ENCODE data around the gene GNG7.
A peak's percentile ranks its signal among the peaks of the same experiment; 100 is the strongest.
"Not testable (repeated sequence)": the region's sequence is repeated elsewhere in the genome, so short reads cannot be mapped to it uniquely, and the experiment has no call there.

GNG7 gene

DNA sequence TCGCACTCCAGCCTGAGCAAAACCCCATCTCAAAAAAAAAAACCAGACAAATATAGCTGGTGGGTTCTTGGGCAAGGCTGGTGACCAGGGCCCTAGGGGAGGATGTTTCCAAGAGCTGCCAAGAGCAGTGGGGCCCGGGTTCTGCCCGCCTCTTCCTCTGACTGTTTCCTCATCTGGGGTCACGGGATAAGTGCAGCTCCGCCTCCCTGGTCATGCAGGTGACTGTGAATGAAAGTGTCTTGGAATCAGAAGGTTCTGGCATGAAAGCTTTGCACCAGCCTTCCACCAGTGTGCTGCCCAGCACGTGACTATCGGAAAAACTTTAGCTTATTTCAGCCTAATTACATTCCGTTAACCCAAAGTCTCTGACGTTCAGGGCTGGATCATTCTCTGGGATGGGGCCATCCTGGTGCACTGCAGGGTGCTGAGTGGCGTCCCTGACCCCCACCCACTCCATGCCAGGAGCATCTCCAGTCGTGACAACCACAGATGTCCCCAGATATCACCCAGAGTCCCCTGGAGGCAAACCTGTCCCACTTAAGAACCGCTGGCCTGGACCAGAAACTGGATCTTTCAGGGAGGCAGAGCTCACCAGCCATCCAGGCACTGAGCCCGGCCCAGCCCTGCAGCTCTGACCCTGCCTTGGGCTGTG is 85.6 kb downstream of the GNG7 start:
- peak; percentile 49 for DNase-seq

DNA sequence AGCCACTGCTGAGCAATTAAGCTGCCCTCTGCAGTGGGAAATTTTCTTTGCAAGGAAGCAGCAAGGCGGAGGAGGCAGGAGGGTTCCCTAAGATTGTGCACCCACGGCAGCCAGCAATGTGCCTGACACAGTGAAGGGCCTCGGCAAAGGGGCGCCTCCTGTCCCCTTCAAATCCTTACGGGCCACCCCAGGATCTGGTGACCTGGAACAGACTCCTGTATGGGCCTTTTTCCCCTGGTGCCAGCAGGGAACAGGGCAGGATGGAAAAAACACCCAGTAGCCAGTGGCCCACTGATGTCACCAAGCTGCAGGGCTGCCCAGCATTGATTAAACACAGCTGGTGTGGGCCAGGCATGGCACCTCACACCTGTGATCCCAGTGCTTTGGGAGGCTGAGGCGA is 86.7 kb downstream of the GNG7 start:
- DNase-seq = no peak

DNA sequence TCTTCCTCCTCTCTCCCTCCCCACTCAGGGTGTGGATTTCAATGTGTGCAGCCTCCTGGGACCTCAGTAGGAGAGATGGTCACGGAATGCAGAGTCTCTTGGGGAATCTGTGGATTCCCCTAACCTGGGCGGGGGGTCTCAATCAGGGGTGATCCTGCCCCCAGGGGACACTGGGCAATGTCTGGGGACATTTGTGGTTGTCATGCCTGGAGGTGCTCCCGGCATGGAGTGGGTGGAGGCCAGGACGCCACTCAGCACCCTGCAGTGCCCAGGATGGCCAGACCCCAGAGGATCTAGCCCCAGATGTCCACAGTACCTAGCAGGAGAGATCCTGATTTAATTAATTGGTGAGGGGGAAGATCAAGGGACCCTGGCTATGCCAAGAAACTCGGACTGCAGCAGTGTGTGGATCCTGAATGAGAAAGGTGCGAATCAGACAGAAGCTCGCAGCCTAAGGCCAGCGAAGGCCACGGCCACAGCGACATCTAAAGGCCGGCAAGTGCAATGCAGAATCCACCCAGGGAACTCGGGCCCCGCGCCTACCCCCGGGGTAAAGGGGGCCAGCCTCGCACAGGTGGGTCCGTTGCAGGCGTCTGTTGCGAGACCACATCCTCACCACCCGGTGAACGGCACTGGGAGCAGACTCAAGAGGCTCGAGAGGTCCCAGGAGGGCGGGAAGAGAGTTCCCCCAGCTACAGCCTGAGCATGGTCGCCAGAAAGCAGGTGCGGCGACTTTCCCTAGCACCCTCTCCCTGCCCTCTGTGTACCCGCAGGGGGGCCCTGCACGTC is 88.8 kb downstream of the GNG7 start:
- peak; percentile 63 for DNase-seq

DNA sequence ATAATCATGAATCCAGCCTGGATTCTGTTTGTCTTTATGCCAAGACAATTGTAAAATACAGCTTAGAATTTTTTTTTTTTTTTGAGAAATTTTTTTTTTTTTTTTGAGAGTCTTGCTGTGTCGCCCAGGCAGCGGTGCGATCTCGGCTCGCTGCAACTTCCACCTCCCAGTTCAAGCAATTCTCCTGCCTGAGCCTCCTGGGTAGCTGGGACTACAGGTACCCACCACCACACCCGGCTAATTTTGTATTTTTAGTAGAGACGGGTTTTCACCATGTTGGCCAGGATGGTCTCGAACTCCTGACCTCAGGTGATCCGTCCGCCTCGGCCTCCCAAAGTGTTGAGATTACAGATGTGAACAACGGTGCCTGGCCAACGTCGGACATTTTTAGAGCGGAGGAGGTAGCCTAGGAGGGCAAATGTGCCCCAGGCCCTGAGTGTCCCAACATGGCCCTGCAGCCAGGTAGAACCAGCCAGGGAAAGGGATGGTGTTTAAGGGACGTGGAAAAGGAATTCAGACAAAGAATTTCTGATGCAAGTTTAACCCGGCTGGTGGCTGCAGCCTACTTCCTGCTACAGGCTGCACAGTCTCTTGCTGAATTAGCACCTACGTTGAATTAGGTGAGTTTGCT is 89.8 kb downstream of the GNG7 start:
- DNase-seq = no peak

DNA sequence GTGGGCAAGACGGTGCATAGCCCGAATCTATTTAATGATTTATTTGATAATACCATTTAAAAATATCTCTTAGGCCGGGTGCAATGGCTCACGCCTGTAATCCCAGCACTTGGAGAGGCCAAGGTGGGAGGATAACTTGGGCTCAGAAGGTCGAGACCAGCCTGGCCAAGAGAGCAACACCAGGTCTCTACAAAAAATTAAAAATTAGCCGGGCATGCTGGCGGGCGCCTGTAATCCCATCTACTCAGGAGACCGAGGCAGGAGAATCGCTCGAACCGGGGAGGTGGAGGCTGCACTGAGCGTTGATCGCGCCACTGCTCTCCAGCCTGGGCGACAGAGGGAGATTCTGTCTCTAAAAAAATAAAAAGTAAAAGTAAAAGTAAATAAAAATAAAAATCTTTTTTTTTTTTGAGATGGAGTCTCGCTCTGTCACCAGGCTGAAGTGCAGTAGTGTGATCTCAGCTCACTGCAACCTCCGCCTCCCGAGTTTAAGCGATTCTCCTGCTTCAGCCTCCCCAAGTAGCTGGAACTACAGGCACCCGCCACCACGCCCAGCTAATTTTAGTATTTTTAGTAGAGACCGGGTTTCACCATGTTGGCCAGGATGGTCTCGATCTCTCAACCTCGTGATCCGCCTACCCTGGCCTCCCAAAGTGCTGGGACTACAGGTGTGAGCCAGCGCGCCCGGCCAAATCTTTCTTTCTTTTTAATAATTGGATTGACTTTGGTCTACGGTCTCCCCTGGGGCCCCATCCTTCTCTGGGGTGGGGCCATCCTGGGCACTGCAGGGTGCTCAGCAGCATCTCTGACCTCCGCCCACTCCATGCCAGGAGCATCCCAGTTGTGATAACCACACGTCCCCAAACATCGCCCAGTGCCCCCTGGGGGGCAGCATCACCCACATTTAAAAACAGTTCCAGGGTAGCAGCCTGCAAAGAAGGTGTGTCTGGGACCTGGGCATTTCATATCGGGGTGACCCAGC is 90.7 kb downstream of the GNG7 start:
- no peak for DNase-seq

DNA sequence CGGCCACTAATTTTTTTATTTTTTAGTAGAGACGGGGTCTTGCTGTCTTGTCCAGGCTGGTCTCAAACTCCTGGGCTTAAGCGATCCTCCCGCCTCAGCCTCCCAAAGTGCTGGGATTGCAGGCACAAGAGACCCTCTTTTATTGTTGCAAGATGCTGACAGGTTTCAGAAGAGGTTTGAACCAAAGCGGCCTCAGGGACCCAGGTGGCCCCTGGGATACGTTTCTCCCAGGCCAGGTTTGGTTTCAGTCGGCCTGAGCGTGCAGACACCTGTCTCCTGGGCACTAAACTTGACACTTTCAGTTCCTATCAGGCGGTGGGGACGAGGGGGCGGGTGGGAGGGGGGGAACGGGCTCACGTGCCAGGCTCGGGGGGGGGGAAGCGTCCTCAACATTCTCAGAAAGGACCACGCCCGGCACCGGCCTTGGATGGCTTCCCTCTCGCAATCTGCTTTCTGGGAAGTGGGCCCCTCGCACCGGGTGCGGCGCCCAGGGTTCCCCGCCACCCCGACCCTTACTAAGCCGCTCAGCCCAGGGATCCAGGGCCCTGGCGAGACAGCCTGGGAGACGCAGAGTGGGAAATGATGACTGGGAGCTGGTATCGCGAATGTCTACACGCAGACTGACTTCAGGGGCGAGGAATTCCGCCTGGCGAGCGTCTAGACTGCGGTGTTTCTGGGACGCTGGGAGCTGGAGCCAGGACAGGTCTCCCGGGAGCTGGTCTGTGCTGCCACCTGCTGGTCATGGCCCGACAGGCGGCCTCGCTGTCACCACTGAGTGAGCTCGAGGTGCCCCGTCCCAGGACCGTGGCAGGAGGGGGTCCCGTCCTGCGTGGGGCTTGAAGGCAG is 91.6 kb downstream of the GNG7 start:
- peak; percentile 90 for DNase-seq

DNA sequence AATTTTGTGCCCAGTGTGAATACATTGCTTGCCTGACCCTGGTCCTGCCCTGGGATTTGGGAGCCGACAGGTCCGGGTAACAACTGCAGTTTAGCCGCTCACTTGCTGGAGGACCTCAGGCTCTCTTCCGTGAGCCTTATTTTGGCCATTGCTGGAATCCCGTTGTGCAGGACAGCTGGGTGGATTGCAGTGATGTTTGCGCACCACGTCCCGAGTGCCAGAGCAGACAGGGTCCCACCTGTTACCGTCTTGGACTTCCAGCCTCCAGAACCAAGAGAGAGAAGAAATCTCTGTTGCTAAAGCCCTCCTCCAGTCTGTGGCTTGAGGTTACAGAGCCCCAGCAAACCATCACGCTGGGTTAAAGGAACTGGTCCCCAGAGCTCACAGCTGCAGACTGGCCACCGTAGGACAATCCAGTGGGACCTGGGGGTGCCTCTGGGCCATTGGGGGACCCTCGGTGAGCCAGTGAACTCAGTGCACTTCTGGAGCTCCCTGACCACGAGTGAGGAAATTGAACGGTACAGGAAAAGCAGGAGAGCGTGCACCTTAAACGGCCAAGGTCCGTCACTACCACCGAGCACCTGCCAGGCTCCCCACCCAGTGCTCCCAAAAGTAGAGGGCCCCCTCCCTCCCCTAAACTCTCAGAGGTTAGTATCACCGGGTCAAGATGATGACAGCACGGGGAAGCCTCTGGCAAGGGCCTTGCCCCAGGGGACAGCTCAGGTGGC is 92.9 kb downstream of the GNG7 start:
- no peak for DNase-seq

DNA sequence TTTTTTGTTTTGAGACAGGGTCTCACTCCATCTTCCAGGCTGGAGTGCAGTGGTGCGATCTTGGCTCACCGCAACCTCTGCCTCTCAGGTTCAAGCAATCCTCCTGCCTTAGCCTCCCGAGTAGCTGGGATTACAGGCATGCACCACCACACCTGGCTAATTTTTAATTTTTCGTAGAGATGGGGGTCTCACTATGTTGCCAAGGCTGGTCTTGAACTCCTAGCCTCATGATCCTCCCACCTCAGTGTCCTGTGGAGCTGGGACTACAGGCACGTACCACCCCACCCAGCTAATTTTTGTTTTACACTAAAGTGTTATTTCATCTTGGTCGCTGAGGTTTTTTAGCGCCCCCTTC is 93.5 kb downstream of the GNG7 start:
- not testable (repeated sequence) for DNase-seq

DNA sequence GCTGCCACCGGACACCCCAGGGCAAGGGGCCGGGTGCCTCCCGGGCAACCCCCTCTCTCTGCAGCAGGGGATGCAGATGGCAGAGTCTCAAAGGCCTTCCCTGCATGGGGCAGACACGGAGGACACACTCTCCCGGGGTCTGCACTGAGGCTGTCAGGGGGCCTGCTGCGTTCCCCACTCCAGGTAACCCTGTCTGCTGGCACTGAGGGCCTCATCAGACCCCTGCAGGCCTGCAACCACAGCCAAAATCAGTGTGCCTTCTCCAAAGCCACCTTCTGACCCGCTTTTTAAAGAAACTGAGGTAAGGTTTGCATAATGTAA is 93.9 kb downstream of the GNG7 start:
- no peak for DNase-seq

DNA sequence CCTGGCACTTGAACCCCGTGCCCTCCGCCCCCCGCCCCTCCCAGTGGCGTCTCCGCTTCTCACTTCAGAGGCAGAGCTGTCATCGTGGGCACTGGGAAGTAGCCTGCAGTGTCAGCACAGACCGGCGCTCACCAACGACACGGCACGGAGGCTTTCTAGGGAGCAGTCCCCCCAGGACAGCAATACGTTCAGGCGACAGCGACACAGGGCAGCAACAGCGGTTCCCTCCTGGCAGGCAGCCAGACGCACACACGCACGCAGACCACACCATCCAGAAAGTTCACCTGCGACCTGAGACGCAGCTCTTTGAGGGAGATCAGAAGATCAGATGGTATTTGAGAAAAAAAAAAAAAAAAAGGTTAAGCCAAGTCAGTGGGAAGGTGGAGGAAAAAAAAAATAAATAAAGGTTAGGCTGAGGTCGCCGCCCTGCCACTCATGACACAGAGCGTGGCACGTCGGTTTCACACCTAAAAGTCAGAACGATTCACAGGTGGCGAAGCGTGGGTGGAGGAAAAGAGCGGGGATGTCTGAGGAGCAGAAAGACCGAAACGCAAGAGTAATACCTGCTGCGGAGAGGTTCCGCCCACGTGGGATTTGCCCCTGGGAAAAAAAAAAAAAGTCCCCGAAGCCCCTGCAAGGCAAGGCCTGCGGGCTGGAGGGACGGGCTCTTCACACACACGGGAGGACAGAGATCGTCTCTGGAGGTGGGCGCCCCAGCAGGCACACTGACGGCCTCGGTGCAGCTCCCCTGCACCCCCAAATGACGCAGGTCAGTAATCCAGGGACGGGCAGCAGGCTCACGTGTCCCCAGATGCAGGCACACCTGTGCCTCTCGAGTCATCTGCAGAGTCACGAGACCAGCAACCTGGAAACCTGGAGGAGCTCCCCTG is 94.5 kb downstream of the GNG7 start:
- peak; percentile 73 for DNase-seq

DNA sequence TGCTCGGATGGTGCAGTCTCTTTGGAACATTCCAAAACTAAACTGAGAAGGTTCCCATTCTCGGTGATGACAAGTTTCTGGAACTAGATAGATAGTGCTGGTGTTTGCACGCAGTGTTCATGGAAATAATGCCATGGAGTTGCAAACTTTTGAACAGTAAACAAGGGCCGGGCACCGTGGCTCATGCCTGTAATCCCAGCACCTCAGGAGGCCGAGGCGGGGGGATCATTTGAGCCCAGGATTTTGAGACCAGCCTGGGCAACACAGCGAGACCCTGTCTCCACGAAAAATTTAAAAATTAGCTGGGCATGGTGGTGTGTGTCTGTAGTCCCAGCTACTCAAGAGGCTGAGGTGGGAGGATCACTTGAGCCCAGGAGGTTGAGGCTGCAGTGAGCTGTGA is 95.7 kb downstream of the GNG7 start:
- DNase-seq = not testable (repeated sequence)

DNA sequence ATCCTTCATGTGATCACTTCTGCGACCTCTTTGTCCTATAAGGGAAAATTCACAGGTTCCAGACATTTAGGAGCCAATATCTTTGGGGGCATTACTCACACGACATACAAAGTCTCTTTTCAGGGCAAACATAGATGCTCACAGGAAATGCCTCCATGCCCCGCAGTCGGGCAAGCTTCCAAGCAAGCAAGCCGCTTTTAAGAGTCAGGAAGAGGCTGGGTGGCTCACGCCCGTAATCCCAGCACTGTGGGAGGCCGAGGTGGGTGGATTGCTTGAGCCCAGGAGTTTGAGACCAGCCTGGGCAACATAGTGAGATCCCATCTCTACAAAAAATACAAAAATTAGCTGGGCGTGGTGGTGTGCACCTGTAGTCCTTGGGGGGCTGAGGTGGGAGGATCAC is 96.6 kb downstream of the GNG7 start:
- DNase-seq = not testable (repeated sequence)

DNA sequence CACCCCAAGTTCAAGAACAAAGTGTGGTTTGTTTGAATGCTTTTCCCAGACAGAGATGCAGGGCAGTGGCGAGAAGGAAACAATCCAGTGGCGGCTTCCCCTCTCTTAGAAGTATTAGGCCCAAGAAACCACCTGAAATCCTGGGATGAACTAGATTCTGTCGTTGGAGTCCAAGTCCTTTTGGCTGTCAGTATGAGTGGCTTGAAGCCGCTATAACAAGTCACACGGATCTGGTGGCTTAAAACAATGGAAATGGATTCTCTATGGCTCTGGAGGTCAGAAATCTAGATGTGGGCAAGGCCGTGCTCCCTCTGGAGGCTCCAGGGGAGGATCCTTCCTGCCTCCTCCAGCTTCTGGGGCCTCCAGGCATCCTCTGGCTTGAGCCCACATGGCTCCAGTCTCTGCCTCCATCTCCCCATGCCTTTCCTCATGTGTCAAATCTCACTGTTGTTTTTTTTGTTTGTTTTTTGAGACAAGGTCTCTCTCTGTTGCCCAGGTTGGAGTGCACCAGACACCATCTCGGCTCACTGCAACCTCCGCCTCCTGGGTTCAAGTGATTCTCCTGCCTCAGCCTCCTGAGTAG is 97.7 kb downstream of the GNG7 start:
- no peak for DNase-seq

DNA sequence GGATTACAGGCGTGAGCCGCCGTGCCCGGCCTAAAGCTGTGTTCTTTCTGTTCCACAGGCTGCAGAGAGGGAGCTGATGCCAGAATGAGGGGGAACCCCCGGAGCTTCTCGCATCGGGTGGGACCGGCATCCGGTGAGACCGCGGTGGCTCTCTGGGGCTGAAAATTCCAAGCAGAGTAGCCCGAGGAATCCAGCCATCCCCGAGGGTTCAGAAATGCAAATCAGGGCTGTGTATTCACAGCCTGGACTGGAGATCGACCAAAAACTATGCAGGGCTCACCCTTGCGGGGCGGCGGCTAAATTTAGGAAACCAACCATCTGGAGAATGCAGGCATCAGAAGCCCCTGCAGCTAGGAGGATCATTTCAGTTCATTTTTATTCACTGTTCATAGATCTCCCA is 99.2 kb downstream of the GNG7 start:
- no peak for DNase-seq

DNA sequence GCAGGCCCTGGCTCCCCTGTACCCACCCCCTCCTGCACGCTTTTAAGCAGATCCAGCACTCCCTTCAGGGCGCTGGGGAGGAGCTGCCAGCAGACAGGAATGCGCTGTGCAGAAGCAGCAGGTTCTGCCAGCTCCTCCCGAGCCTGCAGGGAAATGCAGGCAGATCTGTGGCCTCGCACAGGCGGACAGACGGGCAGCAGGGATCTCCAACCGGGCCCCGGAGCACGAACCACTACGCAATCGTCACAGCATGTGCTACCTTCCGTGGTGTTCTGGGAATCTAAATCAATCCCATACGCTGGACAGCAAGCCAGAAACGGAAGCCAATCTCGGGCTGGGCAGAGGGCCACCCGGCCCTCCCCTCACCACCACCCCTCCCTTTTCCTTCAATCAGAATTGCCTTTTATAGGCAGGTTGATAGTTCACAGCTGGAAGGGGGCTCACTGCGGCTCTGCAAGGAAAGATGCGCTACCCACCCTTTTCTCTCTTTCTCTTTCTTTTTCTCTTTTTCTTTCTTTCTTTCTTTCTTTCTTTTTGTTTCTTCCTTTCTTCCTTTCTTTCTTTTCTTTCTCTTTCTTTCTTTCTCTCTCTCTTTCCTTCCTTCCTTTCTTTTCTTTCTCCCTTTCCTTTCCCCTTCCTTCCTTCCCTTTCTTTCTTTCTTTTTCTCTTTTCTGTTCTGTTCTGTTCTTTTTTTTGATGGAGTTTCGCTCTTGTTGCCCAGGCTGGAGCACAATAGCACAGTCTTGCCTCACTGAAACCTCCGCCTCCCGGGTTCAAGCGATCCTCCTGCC is 99.9 kb downstream of the GNG7 start:
- no peak for DNase-seq

DNA sequence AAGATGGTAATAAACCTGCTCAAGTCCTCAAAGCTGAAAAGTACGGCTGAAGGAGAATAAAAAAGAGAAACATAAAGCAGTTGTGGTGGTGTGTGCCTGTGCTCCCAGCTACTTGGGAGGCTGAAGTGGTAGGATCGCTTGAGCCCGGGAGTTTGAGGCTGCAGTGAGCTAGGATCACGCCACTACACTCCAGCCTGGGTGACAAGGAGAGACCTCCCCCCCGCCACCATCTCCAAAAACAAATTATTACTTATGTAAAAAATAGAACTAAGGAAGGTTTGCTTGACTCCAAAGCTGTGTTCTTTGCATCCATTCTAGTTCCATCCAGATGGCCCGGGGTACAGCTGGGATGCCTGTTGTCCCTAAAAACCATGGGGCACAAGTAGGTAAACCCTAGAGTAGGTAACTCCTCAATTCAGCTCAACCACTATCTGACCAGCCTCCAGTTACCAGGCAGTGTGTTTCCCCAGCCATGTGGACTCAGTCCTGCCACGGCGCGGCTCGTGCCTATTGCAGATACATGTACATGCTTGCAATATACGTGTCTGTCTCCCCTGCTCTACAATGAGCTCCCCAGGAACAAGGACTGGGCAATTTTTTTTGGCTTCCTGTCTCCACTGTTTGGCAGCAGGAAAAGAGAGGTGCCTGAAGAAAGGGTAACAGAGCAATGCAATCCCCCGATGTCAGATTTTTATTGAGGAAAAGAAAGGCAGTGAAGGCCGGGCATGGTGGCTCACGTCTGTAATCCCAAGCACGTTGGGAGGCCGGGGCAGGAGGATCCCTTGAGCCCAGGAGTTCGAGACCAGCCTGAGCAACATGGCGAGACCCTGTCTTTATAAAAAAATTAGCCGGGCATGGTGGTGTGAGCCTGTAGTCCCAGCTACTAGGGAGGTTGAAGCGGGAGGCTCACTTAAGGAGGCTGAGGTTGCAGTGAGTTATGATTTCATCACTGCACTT is 101.3 kb downstream of the GNG7 start:
- no peak for DNase-seq

DNA sequence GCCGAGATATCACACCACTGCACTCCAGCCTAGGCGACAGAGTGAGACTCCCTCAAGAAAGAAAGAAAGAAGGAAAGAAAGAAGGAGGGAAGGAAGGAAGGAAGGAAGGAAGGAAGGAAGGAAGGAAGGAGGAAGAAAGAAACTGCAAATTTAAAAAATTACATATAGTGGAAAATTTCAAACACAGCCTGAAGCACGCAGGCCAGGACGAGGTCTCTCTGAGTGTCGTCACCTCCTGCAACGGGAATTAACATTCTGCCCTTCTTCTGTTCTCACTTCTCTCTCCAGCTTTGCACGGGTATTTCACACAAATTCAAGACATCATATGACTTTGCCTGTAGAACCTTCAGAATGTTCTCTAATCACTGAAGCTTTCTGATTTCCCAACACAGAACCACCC is 108.2 kb downstream of the GNG7 start:
- no peak for DNase-seq

DNA sequence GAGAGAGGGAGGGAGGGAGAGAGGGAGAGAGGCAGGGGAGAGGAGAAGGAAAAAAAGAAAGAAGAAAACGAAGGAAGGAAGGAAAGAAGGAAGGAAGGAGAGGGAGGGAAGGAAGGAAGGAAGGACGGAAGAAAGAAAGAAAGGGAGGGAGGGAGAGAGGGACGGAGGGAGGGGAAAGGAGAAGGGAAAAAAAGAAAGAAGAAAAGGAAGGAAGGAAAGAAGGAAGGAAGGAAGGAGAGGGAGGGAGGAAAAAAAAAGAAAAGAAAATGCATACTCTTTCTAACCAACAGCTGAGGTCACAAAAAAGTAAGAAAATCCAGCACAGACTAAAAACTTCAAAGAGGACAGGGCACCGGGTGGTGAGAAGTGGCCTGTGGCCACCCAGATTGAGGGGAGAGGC is 109.7 kb downstream of the GNG7 start:
- DNase-seq = no peak

Measured in activated CD4-positive, alpha-beta T cell treated with anti-CD3 and anti-CD28 coated beads, Interleukin-2, amount 50 U/mL, for 16 hours (primary cell).